Esophagus muscularis mucosa (tissue), 3 donors: ENCODE results near the gene ADH1B.

Source experiments
- POLR2A ChIP-seq: fragments of 450-650 bp; IDR thresholded peaks from one replicate; pipeline ENCODE4 v1.6.1; 2017; ENCODE audit warnings: antibody characterized with exemption, moderate library complexity, mild to moderate bottlenecking, low read depth
- TF ChIP-seq, protein P1 (sequence below), 3 experiments: fragments of 200-600 bp in 2 of 3; fragments of 450-650 bp in 1 of 3; sonication (generic) in 2 of 3; IDR thresholded peaks; one replicate each; pipeline ENCODE4 v1.5.1; 2017 to 2019; ENCODE audit warnings: antibody characterized with exemption in 3 of 3, mild to moderate bottlenecking in 2 of 3, moderate library complexity in 1 of 3

DNA sequence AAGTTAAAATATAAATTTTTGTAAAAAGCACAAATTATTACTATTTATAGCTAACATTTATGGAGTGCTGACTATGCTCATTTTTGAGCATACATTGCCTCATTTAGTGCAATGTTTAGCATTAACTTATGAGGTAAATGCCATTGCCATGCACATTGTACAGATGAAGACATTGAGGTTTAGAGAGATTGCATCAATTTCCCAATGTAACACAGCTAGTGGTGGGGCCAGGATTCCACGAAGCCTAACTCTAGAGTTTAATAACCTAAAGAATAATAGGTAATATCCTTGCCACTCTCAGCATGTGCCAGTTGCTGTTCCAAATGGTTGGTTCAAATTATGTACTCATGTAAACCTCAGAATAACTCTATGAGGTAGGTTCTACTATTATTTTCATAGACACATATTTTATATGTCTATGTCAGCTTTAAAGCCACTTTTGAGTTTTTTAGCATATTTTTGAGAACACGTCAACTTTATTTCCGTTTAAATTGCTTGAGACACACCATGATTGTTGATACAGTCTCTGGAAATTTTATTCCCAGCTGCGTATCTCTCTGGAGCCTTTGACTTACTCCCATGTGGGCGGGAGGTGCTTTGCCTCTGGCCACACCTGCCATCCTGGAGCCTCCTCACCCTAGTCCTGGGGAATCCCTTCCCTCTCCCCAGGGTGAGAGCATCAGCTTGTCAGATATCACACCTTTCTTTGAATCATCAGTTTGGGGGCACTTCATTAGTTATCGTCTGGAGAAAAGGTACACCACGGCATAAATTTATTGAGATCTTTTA is 19.6 kb downstream of the ADH1B start:
- no peak for TF ChIP-seq POLR2A
- TF ChIP-seq, protein P1, sequence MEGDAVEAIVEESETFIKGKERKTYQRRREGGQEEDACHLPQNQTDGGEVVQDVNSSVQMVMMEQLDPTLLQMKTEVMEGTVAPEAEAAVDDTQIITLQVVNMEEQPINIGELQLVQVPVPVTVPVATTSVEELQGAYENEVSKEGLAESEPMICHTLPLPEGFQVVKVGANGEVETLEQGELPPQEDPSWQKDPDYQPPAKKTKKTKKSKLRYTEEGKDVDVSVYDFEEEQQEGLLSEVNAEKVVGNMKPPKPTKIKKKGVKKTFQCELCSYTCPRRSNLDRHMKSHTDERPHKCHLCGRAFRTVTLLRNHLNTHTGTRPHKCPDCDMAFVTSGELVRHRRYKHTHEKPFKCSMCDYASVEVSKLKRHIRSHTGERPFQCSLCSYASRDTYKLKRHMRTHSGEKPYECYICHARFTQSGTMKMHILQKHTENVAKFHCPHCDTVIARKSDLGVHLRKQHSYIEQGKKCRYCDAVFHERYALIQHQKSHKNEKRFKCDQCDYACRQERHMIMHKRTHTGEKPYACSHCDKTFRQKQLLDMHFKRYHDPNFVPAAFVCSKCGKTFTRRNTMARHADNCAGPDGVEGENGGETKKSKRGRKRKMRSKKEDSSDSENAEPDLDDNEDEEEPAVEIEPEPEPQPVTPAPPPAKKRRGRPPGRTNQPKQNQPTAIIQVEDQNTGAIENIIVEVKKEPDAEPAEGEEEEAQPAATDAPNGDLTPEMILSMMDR (IDR thresholded peaks at IDR 0.05) = no peak
